ENCODE data around the gene TNS3. TPM values are rescaled to one million over a fixed set of nuclear protein-coding genes. Genes with fewer than 3 reads are reported as not detected.

The TNS3 gene
- total RNA-seq, 1 experiment from 2014 or later = 9.5 TPM

DNA sequence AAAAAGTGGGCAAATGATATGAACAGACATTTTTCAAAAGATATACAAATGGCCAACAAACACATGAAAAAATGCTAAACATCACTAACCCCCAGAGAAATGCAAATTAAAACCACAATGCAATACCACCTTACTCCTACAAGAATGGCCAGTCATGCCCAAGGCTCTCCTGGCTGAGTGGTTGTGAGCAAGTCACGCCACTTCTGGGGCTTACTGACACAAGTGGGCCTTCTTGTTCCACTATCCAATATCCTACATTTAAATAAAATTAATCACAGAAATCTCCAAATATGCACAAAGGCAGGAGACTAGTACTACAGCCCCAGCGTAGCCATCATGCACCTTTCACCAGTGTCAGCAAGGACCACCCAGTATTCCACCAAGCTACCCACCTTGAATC, 181.9 kb downstream of the TNS3 start:
- H2AK5ac ChIP-seq (ENCODE audit: insufficient read length, low read length) = no peak overlapping the region
- H3K27me3 ChIP-seq (ENCODE audit: insufficient read depth, low read length) = no peaks in the 10 kb centered on the region
- no peak overlapping the region for H3K4ac ChIP-seq (ENCODE audit: low read depth, low read length)
- no peak overlapping the region for H3K4me2 ChIP-seq (ENCODE audit: insufficient read depth, insufficient read length, low read length)
- H3K79me2 ChIP-seq (ENCODE audit: insufficient read depth, low read length) = no peaks in the 10 kb centered on the region
- no peaks in the 10 kb centered on the region for H4K20me1 ChIP-seq (ENCODE audit: control insufficient read depth, insufficient read depth, insufficient read length)
- DNase-seq = no peak
- H3K4me1 ChIP-seq (ENCODE audit: insufficient read depth, low read length) = no peaks in the 10 kb centered on the region
- peaks cover 7 to 14% of the 10 kb centered on the region in 2 experiments for H3K4me1 Mint-ChIP-seq
- H2BK15ac ChIP-seq (ENCODE audit: low read depth, low read length) = no peak overlapping the region
- no peak overlapping the region for H3K27ac ChIP-seq (ENCODE audit: insufficient read length, low read depth, low read length)
- H3K18ac ChIP-seq (ENCODE audit: insufficient read length, low read depth, low read length) = no peak overlapping the region
- no peak overlapping the region for H4K5ac ChIP-seq (ENCODE audit: insufficient read length, low read depth, low read length)
- H3K9ac ChIP-seq (ENCODE audit: extremely low read depth, insufficient read length, low read length) = no peak overlapping the region
- H2AFZ ChIP-seq (ENCODE audit: low read length) = no peak overlapping the region
- no peaks in the 10 kb centered on the region for H3K9me3 ChIP-seq (ENCODE audit: control insufficient read depth, low read depth, low read length)
- peaks cover 3 to 14% (median 6%) of the 10 kb centered on the region in 3 experiments; a peak in 5 of 7 replicates for H3K36me3 Mint-ChIP-seq (ENCODE audit: insufficient read depth in 1 of 3, low read depth in 3 of 3)
- no peaks in the 10 kb centered on the region for H3K23me2 ChIP-seq (ENCODE audit: insufficient read length, low read depth, low read length, poor library complexity, severe bottlenecking)
- no peak overlapping the region for H3K4me3 Mint-ChIP-seq
- no peak overlapping the region for H3K27ac Mint-ChIP-seq
- no CpG with 5 or more reads among the region's 2 CpGs for WGBS (ENCODE audit: extremely low coverage, insufficient read length, low lambda C conversion rate)
- no peaks in the 10 kb centered on the region; a peak in 1 of 5 replicates for H3K9me3 Mint-ChIP-seq
- no peaks in the 10 kb centered on the region for H3K79me1 ChIP-seq (ENCODE audit: insufficient read depth, low read depth, low read length, poor library complexity, severe bottlenecking)
- H2BK120ac ChIP-seq (ENCODE audit: low read depth, low read length, poor library complexity, severe bottlenecking) = no peak overlapping the region
- no peak overlapping the region for H3K14ac ChIP-seq (ENCODE audit: insufficient read depth, low read length)
- TF ChIP-seq CTCF (conservative IDR thresholded peaks at IDR 0.05) = no peak
- no peak overlapping the region for H4K8ac ChIP-seq (replicated peaks; ENCODE audit: insufficient read length, low read depth, low read length)
- no peak overlapping the region for H3K56ac ChIP-seq (ENCODE audit: insufficient read length, low read depth, low read length)
- H3K27me3 Mint-ChIP-seq (ENCODE audit: low read depth) = no peaks in the 10 kb centered on the region
- H3T11ph ChIP-seq (ENCODE audit: low read length) = no peak overlapping the region
- no peak overlapping the region for H2BK12ac ChIP-seq (ENCODE audit: insufficient read length, low read depth, low read length)
- no peak overlapping the region for H2BK20ac ChIP-seq (ENCODE audit: low read depth, low read length, poor library complexity, severe bottlenecking)
- no peak overlapping the region for H4K91ac ChIP-seq (ENCODE audit: insufficient read length, low read depth, low read length)
- no peak overlapping the region for H2BK5ac ChIP-seq (ENCODE audit: insufficient read length, low read length)
- no peak overlapping the region for H3K23ac ChIP-seq (ENCODE audit: insufficient read length, low read depth, low read length)
